Measurements from ENCODE around the gene IZUMO4. TPM values are rescaled to one million over a fixed set of nuclear protein-coding genes. Genes with fewer than 3 reads are reported as not detected.
"Not testable (repeated sequence)": the region's sequence is repeated elsewhere in the genome, so short reads cannot be mapped to it uniquely, and the experiment has no call there.

IZUMO4 gene
- total RNA-seq, 4 donors from 2014 or later = 0.93 to 1.4 TPM; not detected in 2

DNA sequence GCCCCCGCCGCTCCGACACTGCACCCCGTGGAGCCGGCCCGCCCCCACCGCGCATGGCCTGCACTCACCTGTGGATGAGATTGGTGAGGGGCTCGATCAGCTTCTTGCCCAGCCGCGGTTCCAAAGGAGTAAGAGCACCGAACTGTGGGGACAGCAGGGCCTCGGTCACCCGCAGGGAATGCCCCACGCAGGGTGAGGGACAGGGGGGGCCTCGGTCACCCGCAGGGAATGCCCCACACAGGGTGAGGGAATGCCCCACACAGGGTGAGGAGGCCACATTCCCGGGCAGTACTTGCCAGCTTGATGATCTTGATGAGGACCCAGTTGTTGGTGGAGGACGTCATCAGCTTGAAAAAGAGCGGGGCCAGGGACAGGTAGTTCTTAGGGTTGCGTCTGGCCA lies 32.3 kb downstream of the IZUMO4 start:
- H3K36me3 ChIP-seq = peaks cover 2 to 65% of the 10 kb centered on the region in 2 donors
- ATAC-seq (no peak), DNase-seq (no peak)
- intact Hi-C loops (cut with DNase I; ENCODE audit: low total_unique reads) (no loop called here), in situ Hi-C loops (cut with MboI; ENCODE audit: low sequenced_read_pairs in 4 of 4) (no loop called here)
- peak overlapping the region in 1 of 4 donors; percentile 38 for H3K27ac ChIP-seq
- no peak overlapping the region for H3K4me3 ChIP-seq
- H3K9me3 ChIP-seq = no peaks in the 10 kb centered on the region
- TF ChIP-seq POLR2A (IDR thresholded peaks at IDR 0.05) = no peak
- TF ChIP-seq, protein P1, sequence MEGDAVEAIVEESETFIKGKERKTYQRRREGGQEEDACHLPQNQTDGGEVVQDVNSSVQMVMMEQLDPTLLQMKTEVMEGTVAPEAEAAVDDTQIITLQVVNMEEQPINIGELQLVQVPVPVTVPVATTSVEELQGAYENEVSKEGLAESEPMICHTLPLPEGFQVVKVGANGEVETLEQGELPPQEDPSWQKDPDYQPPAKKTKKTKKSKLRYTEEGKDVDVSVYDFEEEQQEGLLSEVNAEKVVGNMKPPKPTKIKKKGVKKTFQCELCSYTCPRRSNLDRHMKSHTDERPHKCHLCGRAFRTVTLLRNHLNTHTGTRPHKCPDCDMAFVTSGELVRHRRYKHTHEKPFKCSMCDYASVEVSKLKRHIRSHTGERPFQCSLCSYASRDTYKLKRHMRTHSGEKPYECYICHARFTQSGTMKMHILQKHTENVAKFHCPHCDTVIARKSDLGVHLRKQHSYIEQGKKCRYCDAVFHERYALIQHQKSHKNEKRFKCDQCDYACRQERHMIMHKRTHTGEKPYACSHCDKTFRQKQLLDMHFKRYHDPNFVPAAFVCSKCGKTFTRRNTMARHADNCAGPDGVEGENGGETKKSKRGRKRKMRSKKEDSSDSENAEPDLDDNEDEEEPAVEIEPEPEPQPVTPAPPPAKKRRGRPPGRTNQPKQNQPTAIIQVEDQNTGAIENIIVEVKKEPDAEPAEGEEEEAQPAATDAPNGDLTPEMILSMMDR (IDR thresholded peaks at IDR 0.05 in 4 of 5, conservative IDR thresholded peaks at IDR 0.05 in 1 of 5) = no peak
- H3K4me1 ChIP-seq = no peaks in the 10 kb centered on the region
- H3K27me3 ChIP-seq = no peaks in the 10 kb centered on the region

DNA sequence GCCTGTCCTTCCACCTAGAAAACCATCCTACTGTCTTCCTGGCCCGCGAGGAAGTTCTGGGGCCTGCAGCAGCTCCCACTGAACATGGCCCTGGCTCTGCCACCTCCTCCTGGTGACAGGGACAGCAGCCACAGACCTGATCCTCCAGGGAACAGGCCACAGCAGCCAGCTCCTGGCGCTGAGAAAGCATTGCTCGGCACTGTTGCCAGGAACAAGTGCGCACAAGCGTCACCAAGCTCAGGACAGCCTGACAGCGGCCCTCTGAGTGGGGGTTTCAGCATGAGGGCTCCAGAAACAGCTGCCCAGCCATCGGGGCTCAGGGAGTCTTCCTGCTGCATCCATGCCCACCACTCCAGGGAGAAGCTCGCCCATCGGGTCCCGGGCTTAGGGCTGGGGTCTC lies 32.8 kb downstream of the IZUMO4 start:
- no peaks in the 10 kb centered on the region for H3K9me3 ChIP-seq
- H3K27ac ChIP-seq = peak overlapping the region in 1 of 4 donors; percentile 38
- TF ChIP-seq, protein P1 (IDR thresholded peaks at IDR 0.05 in 4 of 5, conservative IDR thresholded peaks at IDR 0.05 in 1 of 5) = no peak
- no peak for TF ChIP-seq POLR2A (IDR thresholded peaks at IDR 0.05)
- H3K4me3 ChIP-seq = no peak overlapping the region
- in situ Hi-C loops (cut with MboI; ENCODE audit: low sequenced_read_pairs in 4 of 4) = no loop called here
- DNase-seq (peak in 1 of 2 donors; percentile 36), ATAC-seq (peak; percentile 29 to 67)
- H3K36me3 ChIP-seq = peaks cover 2 to 60% of the 10 kb centered on the region in 2 donors
- H3K4me1 ChIP-seq = no peaks in the 10 kb centered on the region
- intact Hi-C loops (cut with DNase I; ENCODE audit: low total_unique reads) = no loop called here
- no peaks in the 10 kb centered on the region for H3K27me3 ChIP-seq

DNA sequence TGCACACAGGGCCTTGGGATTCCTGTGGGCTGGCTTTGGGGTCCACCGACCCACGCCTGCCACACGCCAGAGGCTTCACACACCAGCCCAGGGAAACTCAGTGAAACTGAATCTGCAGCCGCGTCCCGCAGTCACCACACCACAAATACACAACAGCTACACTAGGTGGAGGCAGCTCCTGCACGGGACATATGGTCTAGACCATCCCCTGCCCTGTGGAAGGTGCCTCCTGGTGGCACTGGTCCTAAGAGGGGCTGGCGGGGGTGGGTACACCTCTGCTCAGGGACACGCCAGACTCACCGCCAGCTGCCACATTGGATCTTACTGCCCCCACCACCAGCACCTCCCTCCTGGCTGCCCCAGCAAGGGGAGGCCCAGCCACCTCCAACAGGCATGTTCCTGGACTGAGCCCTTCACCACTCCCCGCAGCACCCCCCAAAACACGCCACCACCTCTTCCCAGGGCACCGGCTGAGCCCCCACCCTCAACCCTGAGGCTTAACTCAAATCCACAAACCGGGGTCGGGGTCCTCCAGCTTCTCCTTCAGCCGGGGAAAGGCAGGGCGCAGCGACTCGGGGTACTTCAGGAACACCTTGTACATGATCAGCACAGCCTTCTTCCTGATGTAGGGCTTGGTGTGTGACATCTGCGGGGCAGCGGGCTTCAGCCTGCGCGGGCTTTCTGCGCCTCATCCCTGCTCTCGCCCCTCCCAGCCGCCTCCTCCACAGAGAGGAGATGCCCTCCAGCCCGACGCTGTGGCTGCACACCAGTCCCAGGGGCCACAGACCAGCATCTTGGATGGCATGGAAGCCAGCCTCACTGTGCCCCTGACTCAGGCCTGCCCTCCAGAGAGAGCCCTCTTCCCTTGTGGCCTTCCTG lies 33.4 kb downstream of the IZUMO4 start:
- DNase-seq (no peak), ATAC-seq (no peak)
- no peak overlapping the region for H3K27ac ChIP-seq
- no peaks in the 10 kb centered on the region for H3K27me3 ChIP-seq
- TF ChIP-seq POLR2A (IDR thresholded peaks at IDR 0.05) = no peak
- TF ChIP-seq, protein P1 (IDR thresholded peaks at IDR 0.05 in 4 of 5, conservative IDR thresholded peaks at IDR 0.05 in 1 of 5) = no peak
- H3K9me3 ChIP-seq = no peaks in the 10 kb centered on the region
- in situ Hi-C loops (cut with MboI; ENCODE audit: low sequenced_read_pairs in 4 of 4) = no loop called here
- H3K4me1 ChIP-seq = no peaks in the 10 kb centered on the region
- intact Hi-C loops (cut with DNase I; ENCODE audit: low total_unique reads) = no loop called here
- H3K4me3 ChIP-seq = no peak overlapping the region
- peaks cover 1 to 54% of the 10 kb centered on the region in 2 donors for H3K36me3 ChIP-seq

DNA sequence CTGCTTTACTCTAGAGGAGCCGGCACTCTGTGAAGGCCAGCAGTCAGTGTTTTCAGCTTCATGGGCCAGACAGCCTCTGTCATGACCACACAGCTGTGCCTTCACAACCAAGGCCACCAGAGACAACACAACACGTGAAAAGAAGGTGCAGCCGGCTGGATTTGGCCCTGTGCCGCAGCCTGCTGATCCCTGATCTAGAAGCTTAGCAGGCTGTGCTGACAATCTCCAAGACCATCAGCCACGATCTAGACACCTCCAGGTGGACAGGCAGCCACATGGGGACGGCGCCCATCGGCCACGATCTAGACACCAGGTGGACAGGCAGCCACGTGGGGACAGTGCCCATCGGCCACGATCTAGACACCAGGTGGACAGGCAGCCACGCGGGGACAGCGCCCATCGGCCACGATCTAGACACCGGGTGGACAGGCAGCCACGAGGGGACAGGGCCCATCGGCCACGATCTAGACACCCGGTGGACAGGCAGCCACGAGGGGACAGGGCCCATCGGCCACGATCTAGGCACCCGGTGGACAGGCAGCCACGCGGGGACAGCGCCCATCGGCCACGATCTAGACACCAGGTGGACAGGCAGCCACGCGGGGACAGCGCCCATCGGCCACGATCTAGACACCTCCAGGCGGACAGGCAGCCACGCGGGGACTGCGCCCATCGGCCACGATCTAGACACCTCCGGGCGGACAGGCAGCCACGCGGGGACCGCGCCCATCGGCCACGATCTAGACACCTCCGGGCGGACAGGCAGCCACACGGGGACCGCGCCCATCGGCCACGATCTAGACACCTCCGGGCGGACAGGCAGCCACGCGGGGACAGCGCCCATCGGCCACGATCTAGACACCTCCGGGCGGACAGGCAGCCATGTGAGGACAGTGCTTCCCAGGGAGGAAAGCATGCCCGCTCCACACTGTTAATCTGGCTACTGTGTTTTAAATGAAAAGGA lies 34.6 kb downstream of the IZUMO4 start:
- peaks cover 0 to 43% of the 10 kb centered on the region in 2 donors for H3K36me3 ChIP-seq
- H3K27ac ChIP-seq; H3K4me1 ChIP-seq; ATAC-seq; H3K27me3 ChIP-seq; H3K4me3 ChIP-seq; intact Hi-C loops (cut with DNase I; ENCODE audit: low total_unique reads); DNase-seq; H3K9me3 ChIP-seq; in situ Hi-C loops (cut with MboI; ENCODE audit: low sequenced_read_pairs in 4 of 4): not testable (repeated sequence)

DNA sequence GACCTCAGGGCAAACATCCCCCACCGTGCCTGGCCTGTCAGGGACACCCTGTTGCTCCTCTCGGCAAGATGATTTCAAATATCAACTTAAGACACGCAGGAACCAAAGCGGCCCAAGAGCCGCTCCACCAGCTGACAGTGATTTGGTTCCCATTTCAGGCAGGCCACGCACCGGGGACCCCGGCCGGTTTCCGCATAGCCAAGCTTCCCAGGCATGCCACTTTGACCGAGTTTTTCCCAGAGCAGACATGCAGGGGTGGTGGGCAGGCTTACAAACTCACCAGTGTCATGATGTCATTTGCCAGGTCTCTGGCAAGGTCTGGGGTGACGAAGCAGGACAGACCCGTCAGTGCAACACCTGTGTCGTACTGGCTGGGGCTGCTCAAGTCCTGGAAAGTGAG lies 35.5 kb downstream of the IZUMO4 start:
- intact Hi-C loops (cut with DNase I; ENCODE audit: low total_unique reads) = no loop called here
- no peak overlapping the region for H3K27ac ChIP-seq

More for the DNA sequence above, 35.5 kb downstream of the IZUMO4 start:
- in situ Hi-C loops (cut with MboI; ENCODE audit: low sequenced_read_pairs in 4 of 4) = no loop called here
- no peak for DNase-seq
- no peaks in the 10 kb centered on the region for H3K9me3 ChIP-seq
- peaks cover 0 to 43% of the 10 kb centered on the region in 2 donors for H3K36me3 ChIP-seq
- TF ChIP-seq, protein P1 (IDR thresholded peaks at IDR 0.05 in 4 of 5, conservative IDR thresholded peaks at IDR 0.05 in 1 of 5) = no peak
- TF ChIP-seq POLR2A (IDR thresholded peaks at IDR 0.05) = no peak
- no peaks in the 10 kb centered on the region for H3K4me1 ChIP-seq
- no peak overlapping the region for H3K4me3 ChIP-seq
- no peaks in the 10 kb centered on the region for H3K27me3 ChIP-seq
- ATAC-seq = no peak

Data from gastrocnemius medialis (tissue), 4 donors.